ENCODE results near the gene EBF4. TPM values are rescaled to one million over a fixed set of nuclear protein-coding genes. Genes with fewer than 3 reads are reported as not detected.

EBF4 gene
- total and polyA plus RNA-seq, 10 of the 15 experiments (the other 5 are each of a cell fraction or from before 2014, with no cell fraction given) = 0.13 TPM; not detected in 9

DNA sequence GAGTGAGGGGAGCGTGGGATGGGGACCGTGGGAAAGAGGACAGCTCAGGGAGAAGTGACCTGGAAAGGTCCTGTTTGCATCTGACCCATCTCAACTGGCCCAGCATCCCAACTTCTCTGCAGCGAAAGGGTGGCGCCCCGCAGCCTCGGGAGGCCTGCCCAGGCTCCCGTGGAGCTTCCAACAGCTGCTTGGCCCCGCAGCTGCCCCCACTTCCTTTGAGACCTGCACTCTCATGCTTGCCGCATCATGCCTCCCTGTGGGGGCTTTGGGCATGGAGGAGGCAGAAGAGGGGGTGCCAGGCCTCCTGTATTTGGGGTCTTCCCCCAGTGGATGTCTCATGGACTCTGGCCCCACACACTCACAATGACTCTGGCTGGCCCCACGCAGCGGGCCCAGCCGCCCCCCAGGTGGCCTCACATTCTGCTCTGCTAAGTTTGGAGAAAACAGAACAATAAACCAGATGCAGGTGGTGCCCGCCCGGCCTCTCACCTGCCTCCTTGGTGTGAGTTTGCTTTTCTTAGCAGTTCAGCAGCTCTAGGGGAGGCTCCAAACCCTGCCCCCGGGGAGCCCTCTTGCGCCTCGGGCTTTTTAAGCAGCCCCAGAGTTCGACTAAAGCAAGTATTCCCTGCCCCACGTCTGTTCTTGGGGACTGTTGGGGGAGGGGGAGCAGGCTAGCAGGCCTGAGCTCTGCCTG is 67.2 kb downstream of the EBF4 start:
- Histone ChIP-seq H3K27me3 (replicated peaks in 1 of 2; ENCODE audit: control insufficient read depth in 2 of 2, insufficient read depth in 2 of 2, low read length in 1 of 2) (no peaks in the 10 kb centered on the region; a peak in 1 of 4 replicates), H3K9me3 (replicated peaks; ENCODE audit: control insufficient read depth, insufficient read depth, low read length) (no peaks in the 10 kb centered on the region), H3K4me2 (ENCODE audit: control insufficient read depth, insufficient read depth) (no peak overlapping the region), H2AFZ (ENCODE audit: control insufficient read depth, low read depth, low read length) (no peak overlapping the region), H4K20me1 (ENCODE audit: control insufficient read depth, insufficient read depth) (no peaks in the 10 kb centered on the region), H3K36me3 (ENCODE audit: control insufficient read depth in 2 of 2, insufficient read depth in 2 of 2, low read length in 1 of 2) (no peaks in the 10 kb centered on the region), H3K79me2 (ENCODE audit: control insufficient read depth, insufficient read depth, low read length) (no peaks in the 10 kb centered on the region), H3K4me3 (no peak overlapping the region), H3K4me1 (ENCODE audit: control insufficient read depth, insufficient read depth, low read length) (no peaks in the 10 kb centered on the region), H3K9ac (ENCODE audit: control insufficient read depth, insufficient read depth, low read length) (no peak overlapping the region), H3K27ac (ENCODE audit: control insufficient read depth, insufficient read depth) (no peak overlapping the region)
- TF ChIP-seq PML (IDR thresholded peaks at IDR 0.05; ENCODE audit: low read length) (no peak), EED (IDR thresholded peaks at IDR 0.05; ENCODE audit: low read depth) (no peak), ZNF274 (IDR thresholded peaks at IDR 0.05; ENCODE audit: insufficient read depth, insufficient read length) (no peak), ZNF24 (IDR thresholded peaks at IDR 0.05) (no peak), FOS (IDR thresholded peaks at IDR 0.05; ENCODE audit: borderline replicate concordance, extremely low read depth, insufficient read length) (no peak), SMAD1 (IDR thresholded peaks at IDR 0.05; ENCODE audit: low read depth, partially characterized antibody) (no peak), RB1 (IDR thresholded peaks at IDR 0.05; ENCODE audit: borderline replicate concordance) (no peak), MTA3 (IDR thresholded peaks at IDR 0.05; ENCODE audit: borderline replicate concordance, low read length) (no peak), CHD4 (IDR thresholded peaks at IDR 0.05) (no peak), BMI1 (IDR thresholded peaks at IDR 0.05; ENCODE audit: borderline replicate concordance) (no peak), IRF4 (IDR thresholded peaks at IDR 0.05; ENCODE audit: low read depth, low read length) (no peak), RCOR1 (conservative IDR thresholded peaks at IDR 0.05; ENCODE audit: low read depth, low read length) (no peak), CEBPB (IDR thresholded peaks at IDR 0.05; ENCODE audit: borderline replicate concordance in 1 of 2, low read depth in 2 of 2, low read length in 2 of 2) (no peak), CHD1 (IDR thresholded peaks at IDR 0.05; ENCODE audit: low read depth, low read length) (no peak)
- TF ChIP-seq, protein P1, sequence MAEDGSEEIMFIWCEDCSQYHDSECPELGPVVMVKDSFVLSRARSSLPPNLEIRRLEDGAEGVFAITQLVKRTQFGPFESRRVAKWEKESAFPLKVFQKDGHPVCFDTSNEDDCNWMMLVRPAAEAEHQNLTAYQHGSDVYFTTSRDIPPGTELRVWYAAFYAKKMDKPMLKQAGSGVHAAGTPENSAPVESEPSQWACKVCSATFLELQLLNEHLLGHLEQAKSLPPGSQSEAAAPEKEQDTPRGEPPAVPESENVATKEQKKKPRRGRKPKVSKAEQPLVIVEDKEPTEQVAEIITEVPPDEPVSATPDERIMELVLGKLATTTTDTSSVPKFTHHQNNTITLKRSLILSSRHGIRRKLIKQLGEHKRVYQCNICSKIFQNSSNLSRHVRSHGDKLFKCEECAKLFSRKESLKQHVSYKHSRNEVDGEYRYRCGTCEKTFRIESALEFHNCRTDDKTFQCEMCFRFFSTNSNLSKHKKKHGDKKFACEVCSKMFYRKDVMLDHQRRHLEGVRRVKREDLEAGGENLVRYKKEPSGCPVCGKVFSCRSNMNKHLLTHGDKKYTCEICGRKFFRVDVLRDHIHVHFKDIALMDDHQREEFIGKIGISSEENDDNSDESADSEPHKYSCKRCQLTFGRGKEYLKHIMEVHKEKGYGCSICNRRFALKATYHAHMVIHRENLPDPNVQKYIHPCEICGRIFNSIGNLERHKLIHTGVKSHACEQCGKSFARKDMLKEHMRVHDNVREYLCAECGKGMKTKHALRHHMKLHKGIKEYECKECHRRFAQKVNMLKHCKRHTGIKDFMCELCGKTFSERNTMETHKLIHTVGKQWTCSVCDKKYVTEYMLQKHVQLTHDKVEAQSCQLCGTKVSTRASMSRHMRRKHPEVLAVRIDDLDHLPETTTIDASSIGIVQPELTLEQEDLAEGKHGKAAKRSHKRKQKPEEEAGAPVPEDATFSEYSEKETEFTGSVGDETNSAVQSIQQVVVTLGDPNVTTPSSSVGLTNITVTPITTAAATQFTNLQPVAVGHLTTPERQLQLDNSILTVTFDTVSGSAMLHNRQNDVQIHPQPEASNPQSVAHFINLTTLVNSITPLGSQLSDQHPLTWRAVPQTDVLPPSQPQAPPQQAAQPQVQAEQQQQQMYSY (CRISPR knock-in tag; IDR thresholded peaks at IDR 0.05) = no peak
- TF ChIP-seq, protein P2, sequence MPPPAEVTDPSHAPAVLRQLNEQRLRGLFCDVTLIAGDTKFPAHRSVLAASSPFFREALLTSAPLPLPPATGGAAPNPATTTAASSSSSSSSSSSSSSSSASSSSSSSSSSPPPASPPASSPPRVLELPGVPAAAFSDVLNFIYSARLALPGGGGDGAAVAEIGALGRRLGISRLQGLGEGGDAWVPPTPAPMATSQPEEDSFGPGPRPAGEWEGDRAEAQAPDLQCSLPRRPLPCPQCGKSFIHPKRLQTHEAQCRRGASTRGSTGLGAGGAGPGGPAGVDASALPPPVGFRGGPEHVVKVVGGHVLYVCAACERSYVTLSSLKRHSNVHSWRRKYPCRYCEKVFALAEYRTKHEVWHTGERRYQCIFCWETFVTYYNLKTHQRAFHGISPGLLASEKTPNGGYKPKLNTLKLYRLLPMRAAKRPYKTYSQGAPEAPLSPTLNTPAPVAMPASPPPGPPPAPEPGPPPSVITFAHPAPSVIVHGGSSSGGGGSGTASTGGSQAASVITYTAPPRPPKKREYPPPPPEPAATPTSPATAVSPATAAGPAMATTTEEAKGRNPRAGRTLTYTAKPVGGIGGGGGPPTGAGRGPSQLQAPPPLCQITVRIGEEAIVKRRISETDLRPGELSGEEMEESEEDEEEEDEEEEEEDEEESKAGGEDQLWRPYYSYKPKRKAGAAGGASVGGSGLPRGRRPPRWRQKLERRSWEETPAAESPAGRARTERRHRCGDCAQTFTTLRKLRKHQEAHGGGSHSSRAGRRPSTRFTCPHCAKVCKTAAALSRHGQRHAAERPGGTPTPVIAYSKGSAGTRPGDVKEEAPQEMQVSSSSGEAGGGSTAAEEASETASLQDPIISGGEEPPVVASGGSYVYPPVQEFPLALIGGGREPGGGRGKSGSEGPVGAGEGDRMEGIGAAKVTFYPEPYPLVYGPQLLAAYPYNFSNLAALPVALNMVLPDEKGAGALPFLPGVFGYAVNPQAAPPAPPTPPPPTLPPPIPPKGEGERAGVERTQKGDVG (CRISPR knock-in tag; IDR thresholded peaks at IDR 0.05) = no peak
- TF ChIP-seq, protein P3, sequence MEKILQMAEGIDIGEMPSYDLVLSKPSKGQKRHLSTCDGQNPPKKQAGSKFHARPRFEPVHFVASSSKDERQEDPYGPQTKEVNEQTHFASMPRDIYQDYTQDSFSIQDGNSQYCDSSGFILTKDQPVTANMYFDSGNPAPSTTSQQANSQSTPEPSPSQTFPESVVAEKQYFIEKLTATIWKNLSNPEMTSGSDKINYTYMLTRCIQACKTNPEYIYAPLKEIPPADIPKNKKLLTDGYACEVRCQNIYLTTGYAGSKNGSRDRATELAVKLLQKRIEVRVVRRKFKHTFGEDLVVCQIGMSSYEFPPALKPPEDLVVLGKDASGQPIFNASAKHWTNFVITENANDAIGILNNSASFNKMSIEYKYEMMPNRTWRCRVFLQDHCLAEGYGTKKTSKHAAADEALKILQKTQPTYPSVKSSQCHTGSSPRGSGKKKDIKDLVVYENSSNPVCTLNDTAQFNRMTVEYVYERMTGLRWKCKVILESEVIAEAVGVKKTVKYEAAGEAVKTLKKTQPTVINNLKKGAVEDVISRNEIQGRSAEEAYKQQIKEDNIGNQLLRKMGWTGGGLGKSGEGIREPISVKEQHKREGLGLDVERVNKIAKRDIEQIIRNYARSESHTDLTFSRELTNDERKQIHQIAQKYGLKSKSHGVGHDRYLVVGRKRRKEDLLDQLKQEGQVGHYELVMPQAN (conservative IDR thresholded peaks at IDR 0.05) = no peak
- no peak for ATAC-seq
- in situ Hi-C loops (cut with MboI) (no loop called here), intact Hi-C loops (cut with micrococcal nuclease; ENCODE audit: unreplicated experiment) (no loop called here)
- SMC1A ChIA-PET (ENCODE audit: uncharacterized antibody, unreplicated experiment) = no interaction called here
- no TSS peak for BruUV-seq (replicated peaks)
- 20% methylated on average over 19 of the region's 19 CpGs for WGBS (ENCODE audit: insufficient coverage, insufficient replicate concordance, low lambda C conversion rate, missing lambda C conversion rate)
- CTCF ChIA-PET = interaction anchor here (0.9 kb wide), 1 partner anchor 19 kb away, joined by 3 read pairs; no protein-coding TSS in a partner anchor
- RAD21 ChIA-PET (ENCODE audit: unreplicated experiment) = no interaction called here
- no peak for DNase-seq (ENCODE audit: low read depth, low spot score)
- POLR2A ChIA-PET = no interaction called here
- no peak for FAIRE-seq

All from GM12878 (cell line).